GM18505 (cell line): ENCODE results near the gene LINGO3.

Experiments used
- ATAC-seq: cut with Tn5 transposase; IDR thresholded peaks from one replicate; pipeline ENCODE4 v1.9.1; 2021; ENCODE audit not compliant: unreplicated experiment
- POLR2A ChIP-seq: IDR thresholded peaks from 4 replicates; pipeline ENCODE4 v1.6.1; 2011; ENCODE audit warnings: borderline replicate concordance; ENCODE audit not compliant: insufficient read depth, insufficient read length; ENCODE audit errors: extremely low read depth

The LINGO3 gene

GRCh38 chr19:2343289-2343982 lies 35.5 kb upstream of the LINGO3 start:
- TF ChIP-seq POLR2A = no peak
- no peak for ATAC-seq

- TF ChIP-seq POLR2A = no peak
- ATAC-seq = no peak
These were observed 34.8 kb upstream of the LINGO3 start for GRCh38 chr19:2342656-2343288.

GRCh38 chr19:2341982-2342381 lies 34.0 kb upstream of the LINGO3 start:
- no peak for TF ChIP-seq POLR2A
- ATAC-seq = no peak

GRCh38 chr19:2341244-2341751 lies 33.3 kb upstream of the LINGO3 start:
- ATAC-seq = no peak
- no peak for TF ChIP-seq POLR2A

GRCh38 chr19:2340496-2341243 lies 32.7 kb upstream of the LINGO3 start:
- ATAC-seq = no peak
- TF ChIP-seq POLR2A = no peak

- no peak for ATAC-seq
These were observed 31.8 kb upstream of the LINGO3 start for GRCh38 chr19:2339644-2340310.

GRCh38 chr19:2338751-2339643 lies 31.0 kb upstream of the LINGO3 start:
- no peak for TF ChIP-seq POLR2A
- no peak for ATAC-seq

More at GRCh38 chr19:2339644-2340310, 31.8 kb upstream of the LINGO3 start:
- no peak for TF ChIP-seq POLR2A

GRCh38 chr19:2338055-2338615 lies 30.2 kb upstream of the LINGO3 start:
- TF ChIP-seq POLR2A = no peak
- no peak for ATAC-seq

- no peak for ATAC-seq
- no peak for TF ChIP-seq POLR2A
These were observed 29.4 kb upstream of the LINGO3 start for GRCh38 chr19:2337329-2337707.

GRCh38 chr19:2336528-2337328 lies 28.8 kb upstream of the LINGO3 start:
- ATAC-seq = no peak
- no peak for TF ChIP-seq POLR2A

GRCh38 chr19:2335848-2336247 lies 27.9 kb upstream of the LINGO3 start:
- no peak for TF ChIP-seq POLR2A
- no peak for ATAC-seq

- TF ChIP-seq POLR2A = no peak
- no peak for ATAC-seq
These were observed 27.3 kb upstream of the LINGO3 start for GRCh38 chr19:2334986-2335846.
